HUDEP-2 (cell line): ENCODE data around the gene LARGE1.

Source experiments
- DNase-seq, 76 experiments: peaks; one replicate each; lab custom pipeline; 2025; ENCODE audit not compliant: unreplicated experiment in 76 of 76; lab: John Stamatoyannopoulos, UW

The LARGE1 gene

GRCh38 chr22:33299245-33299956 lies 620.9 kb downstream of the LARGE1 start:
- no peak for DNase-seq

DNA sequence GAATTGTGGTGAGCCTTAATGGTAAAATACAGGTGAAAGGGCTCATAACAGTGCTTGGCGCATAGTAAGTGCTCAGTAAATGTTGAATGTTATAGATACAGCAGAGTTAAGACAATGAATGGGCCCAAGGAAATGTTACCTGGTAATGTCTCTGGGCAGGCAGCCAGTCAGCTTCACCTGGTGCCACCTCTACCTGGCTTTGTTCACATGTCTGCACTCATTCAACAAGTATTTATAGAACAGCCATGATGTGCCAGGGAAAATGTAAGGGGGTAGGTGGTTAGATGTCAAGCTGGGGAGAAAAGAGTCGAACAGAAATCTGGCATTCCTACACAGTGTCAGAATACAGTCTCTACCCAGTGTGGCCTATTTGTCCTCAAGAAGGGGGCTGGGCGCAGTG lies 623.3 kb downstream of the LARGE1 start:
- no peak for DNase-seq

DNA sequence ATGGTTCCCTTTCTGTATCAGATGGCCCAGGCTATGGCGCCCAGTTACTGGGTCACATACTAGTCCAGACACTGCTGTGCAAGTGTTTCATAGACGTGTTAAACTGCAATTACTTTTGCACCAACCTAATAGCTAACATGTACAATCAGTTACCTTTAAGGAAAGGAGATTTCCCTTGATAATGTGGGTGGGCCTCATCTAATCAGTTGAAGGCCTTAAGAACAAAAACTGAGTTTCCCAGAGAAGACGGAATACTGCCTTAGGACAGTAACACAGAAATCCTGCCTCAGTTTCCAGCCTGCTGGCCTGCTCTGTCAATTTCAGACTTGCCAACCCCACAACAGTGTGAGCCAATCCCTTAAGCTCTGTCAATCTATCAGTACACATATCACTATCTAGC lies 632.2 kb downstream of the LARGE1 start:
- no peak for DNase-seq

DNA sequence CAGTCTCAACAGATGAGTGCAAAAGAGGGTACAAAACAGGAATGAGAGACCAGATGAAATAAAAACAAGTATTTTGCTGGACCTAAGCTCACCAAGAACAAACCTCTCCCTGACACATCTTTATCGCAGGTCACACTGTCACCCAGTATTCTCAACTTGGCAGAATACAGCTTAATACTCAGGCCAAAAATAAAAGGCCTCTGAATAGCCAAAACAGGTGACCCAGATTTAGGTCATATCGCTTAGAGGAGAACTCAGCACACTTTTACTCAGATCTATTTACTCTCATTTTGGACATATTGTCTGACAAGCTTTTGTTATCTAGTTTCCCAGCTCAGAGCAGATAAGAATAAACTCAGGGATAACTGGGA lies 645.2 kb downstream of the LARGE1 start:
- DNase-seq, result no peak

DNA sequence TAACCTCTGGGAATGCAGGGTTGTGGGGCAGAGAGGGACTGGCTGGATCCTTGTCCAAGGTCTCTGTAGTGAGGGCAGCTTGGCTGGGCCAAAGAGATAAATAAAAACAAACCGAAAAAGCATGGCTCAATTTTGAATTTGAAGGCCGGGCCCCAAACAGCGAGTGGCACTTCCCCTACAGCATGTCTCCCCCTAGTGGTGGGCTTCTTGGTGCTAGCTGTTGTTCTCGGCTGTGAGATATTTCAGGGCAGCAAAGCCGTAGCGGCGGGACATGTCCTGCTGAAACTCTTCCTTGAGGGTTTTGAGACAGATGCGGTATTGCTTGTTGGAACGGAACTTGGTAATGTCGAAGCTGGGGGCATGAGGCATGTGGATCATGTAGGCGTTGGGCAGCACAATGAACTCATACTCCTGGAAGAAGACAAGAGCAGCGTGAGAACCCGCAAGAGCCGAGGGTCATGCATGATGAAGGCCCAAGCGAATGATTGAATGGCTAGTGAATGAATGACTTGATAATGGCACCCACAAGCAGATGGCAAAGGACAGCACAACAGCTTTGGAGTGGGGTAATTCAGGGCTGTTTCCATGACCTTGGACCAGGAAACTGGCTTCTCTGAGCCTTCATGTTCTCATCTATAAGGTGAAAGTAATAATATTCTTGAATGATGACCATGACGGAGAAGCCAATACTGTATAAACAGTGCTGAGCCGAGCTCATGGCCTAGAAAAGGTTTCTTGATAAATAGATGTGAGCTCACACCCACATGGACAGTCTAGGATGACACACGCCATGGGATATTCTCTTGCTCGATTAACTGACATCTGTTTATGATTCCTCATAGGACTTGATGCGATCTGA lies 645.8 kb downstream of the LARGE1 start:
- DNase-seq, result peak in 36 of 76 experiments; percentile 1 to 59 (median 16)

DNA sequence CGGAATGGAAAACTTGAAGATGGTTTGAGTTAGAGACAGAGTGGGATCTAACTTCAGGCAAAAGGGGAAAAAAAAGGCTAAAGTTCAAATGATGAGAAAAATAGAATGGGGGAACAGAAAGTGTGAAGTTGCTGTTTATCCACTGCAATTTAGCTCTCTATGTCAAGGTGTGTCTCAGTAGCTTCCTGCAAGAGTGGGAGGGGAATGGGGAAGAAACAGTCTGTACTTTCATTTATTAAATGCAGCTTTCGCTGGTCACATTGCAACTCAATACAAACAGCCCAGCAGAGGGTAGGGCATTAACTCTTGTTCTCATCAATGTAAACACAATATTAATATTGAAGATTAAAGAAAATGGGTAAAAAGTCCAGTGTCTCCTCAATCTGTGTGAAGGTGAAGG lies 647.4 kb downstream of the LARGE1 start:
- no peak for DNase-seq

DNA sequence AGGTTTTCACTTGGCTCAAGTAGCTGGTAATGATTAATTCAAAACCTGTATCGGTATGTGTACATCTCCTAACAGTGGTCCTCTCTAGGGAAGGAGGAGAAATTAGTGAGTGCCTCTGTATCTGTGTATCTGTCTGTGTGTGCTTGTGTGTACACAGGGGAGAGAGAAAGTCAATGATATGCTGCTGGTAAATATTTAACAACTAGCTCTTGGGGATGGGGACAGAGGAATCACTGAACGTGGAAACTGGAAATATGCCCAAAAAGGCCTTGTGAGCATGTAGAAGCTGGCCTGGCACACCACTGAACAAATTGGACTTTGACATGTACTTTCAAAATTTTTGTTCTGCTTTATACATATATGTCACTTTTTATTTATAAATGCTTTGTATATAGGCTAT lies 648.1 kb downstream of the LARGE1 start:
- no peak for DNase-seq

DNA sequence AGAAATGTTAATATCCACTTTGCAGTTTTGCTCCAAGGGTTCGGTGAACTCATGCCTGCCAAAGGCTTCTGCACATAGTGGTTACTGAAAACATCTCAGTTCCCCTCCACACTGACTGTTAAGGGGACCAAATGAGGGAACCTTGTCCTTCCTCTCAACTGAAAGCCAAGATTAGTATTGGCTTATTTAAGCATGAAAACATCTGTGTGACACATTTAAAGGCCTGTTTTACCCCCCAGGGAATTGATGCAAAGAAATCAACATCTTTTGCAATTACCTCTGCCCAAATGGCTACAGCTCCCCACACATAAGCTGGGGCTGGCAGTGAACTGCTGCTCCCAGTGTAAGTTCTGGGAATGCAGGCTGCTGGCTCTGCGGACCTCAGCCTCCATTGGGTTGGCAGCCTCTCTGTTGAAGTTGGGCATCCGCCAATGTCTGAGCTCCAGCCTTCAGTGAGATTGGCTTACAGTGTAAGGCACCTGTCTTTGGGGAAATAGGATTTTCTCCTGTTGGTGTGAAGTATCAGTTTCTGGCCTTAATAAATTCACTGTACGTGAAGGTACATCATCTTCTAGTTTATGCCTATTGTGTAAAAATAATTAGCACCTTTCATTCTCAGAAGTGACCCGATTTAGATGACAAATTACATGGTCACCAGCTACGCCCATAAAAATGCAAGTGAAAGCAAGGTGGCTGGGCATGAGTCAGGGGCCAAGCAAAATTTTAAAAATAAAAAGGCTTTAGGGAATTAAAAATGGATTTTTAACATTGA lies 648.7 kb downstream of the LARGE1 start:
- no peak for DNase-seq

GRCh38 chr22:33270596-33270995 lies 649.7 kb downstream of the LARGE1 start:
- no peak for DNase-seq

- DNase-seq, result no peak
Measured at GRCh38 chr22:33261699-33262098, 658.6 kb downstream of the LARGE1 start.

- no peak for DNase-seq
Measured at GRCh38 chr22:33260498-33260897, 659.8 kb downstream of the LARGE1 start.

DNA sequence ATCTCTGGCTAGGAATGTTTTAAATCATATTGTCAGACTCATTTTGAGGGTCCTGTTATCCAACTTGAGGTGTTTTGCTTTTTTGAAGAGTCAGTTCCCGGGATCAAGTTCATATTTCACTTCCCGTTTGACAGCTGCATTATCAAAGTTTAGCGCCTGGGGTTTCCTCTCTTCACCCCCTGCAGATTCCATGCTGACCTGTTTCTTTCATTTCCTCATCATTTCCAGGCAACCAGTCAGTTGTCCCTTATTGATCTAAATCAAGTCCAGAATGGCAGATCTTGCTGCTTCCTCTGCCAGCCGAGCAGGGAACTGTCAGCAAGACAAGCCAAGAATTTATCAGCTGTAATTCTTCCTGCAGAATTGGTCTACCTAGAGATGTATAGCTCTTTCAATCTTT lies 664.5 kb downstream of the LARGE1 start:
- no peak for DNase-seq

DNA sequence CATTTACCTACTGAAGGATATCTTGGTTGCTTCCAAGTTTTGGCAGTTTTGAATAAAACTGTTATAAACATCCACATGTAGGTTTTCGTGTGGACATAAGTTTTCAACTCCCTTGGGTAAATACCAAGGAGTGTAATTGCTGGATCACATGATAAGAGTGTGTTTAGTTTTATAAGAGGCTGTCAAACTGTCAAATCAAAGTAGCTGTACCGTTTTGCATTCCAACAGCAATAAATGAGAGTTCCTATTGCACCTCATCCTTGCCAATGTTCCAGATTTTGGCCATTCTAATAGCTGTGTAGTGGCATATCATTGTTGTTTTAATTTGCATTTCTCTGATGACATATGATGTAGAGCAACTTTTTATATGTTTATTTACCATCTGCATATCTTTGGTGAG lies 671.3 kb downstream of the LARGE1 start:
- DNase-seq, result no peak

DNA sequence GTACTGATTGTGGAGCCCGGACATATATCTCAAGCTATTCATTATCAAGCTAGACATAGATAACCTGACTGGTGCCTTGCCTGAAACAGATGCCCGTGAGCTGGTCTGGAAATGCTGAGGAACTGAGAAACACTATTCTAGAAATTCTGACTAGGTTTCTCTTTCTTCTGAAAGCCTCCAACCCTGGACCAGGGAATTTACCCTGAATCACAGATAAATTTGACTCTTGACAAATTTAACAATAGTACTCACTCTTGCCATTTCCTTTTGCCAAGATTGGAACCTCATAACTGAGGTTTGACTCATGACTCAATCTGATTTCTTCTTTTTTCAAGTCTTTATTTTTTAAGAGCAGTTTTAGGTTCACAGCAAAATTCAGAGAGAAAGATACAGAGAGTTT lies 672.5 kb downstream of the LARGE1 start:
- no peak for DNase-seq

- no peak for DNase-seq
Measured at GRCh38 chr22:33242078-33242477, 678.2 kb downstream of the LARGE1 start.

GRCh38 chr22:33240888-33241475 lies 679.3 kb downstream of the LARGE1 start:
- no peak for DNase-seq

- DNase-seq, result no peak
Measured at GRCh38 chr22:33232071-33232470, 688.2 kb downstream of the LARGE1 start.

DNA sequence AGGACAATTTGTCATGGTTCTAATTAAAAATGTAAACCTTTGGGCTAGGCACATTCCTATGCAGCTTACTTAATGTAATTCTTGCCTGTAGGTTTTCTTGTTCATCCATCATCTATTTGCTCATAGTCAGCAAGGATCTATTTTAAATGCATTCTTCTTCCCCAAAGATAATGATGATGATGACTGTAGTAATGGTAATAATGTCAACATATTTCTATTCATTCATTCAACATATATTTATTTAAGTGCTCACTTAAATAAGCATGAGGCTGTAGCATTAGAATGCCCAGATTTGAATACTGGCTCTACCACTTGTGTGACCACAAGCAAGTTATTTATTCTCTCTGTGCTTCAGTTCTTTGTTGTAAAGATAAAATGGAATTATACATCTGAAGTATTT lies 692.5 kb downstream of the LARGE1 start:
- no peak for DNase-seq

DNA sequence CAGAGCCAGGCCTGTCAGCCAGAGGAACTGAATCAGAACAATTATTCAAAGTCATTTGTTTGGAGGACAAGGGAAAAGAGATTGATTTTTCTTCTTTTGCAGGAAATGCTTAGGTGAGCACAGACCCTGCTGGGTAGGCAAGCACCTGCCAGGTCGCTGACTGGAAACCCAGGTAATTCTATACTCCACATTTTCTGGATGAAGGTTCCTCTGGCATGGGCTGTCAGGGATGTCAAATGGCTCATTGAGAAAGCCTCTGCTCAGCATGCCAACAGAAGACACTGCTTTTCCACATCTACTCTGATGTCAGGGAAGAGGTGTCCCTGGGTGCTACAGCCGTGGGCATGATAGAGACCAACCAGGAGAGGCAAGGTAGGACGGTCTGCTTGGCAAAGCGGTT lies 695.4 kb downstream of the LARGE1 start:
- DNase-seq, result no peak
